ENCODE results near the gene CHGA.

The CHGA gene

GRCh38 chr14:92930737-92931602, 8.0 kb downstream of the CHGA start:
- Histone ChIP-seq H3F3A (ENCODE audit: control insufficient read depth, insufficient read depth) (no peaks in the 10 kb centered on the region), H4K20me1 (ENCODE audit: control insufficient read depth, insufficient read depth, low read depth, low read length) (no peaks in the 10 kb centered on the region), H3K79me2 (ENCODE audit: control insufficient read depth, low read length) (no peaks in the 10 kb centered on the region), H3K4me3 (ENCODE audit: low read length) (no peak overlapping the region), H3K4me2 (ENCODE audit: low read length) (no peak overlapping the region), H3K27me3 (ENCODE audit: control insufficient read depth, low read length) (0 out of 2 replicates have a peak, but pooled peaks cover 3% of the 10 kb centered on the region), H3K27ac (ENCODE audit: low read depth, low read length) (no peak overlapping the region), H3K36me3 (ENCODE audit: control insufficient read depth, low read length) (no peaks in the 10 kb centered on the region), H3K9me2 (replicated peaks; ENCODE audit: control insufficient read depth, low read length) (no peaks in the 10 kb centered on the region), H3K4me1 (ENCODE audit: control insufficient read depth, low read length) (no peaks in the 10 kb centered on the region), H3K9me3 (ENCODE audit: control insufficient read depth, insufficient read depth, low read length) (no peaks in the 10 kb centered on the region)
- TF ChIP-seq CTCF (IDR thresholded peaks at IDR 0.05; ENCODE audit: low read depth, low read length, poor library complexity, severe bottlenecking): no peak
- no peak for TF ChIP-seq EZH2phosphoT487 (IDR thresholded peaks at IDR 0.05; ENCODE audit: borderline replicate concordance, low read length)

- no peak for TF ChIP-seq CTCF (IDR thresholded peaks at IDR 0.05; ENCODE audit: low read depth, low read length, poor library complexity, severe bottlenecking)
- no peak for TF ChIP-seq EZH2phosphoT487 (IDR thresholded peaks at IDR 0.05; ENCODE audit: borderline replicate concordance, low read length)
- Histone ChIP-seq H3K79me2 (ENCODE audit: control insufficient read depth, low read length) (no peaks in the 10 kb centered on the region), H3K27me3 (ENCODE audit: control insufficient read depth, low read length) (no peaks in the 10 kb centered on the region)
These were observed 8.9 kb downstream of the CHGA start for GRCh38 chr14:92931681-92932447.

GRCh38 chr14:92932448-92933395, 9.8 kb downstream of the CHGA start:
- no peak overlapping the region for H3K27ac ChIP-seq (ENCODE audit: low read depth, low read length)
- H3K36me3 ChIP-seq (ENCODE audit: control insufficient read depth, low read length): no peaks in the 10 kb centered on the region
- H3K4me2 ChIP-seq (ENCODE audit: low read length): no peak overlapping the region
- H3K4me1 ChIP-seq (ENCODE audit: control insufficient read depth, low read length): no peaks in the 10 kb centered on the region
- H3K9me3 ChIP-seq (ENCODE audit: control insufficient read depth, insufficient read depth, low read length): no peaks in the 10 kb centered on the region
- no peaks in the 10 kb centered on the region for H3K9me2 ChIP-seq (replicated peaks; ENCODE audit: control insufficient read depth, low read length)
- H4K20me1 ChIP-seq (ENCODE audit: control insufficient read depth, insufficient read depth, low read depth, low read length): no peaks in the 10 kb centered on the region
- no peaks in the 10 kb centered on the region for H3K79me2 ChIP-seq (ENCODE audit: control insufficient read depth, low read length)
- H3F3A ChIP-seq (ENCODE audit: control insufficient read depth, insufficient read depth): no peaks in the 10 kb centered on the region
- TF ChIP-seq EZH2phosphoT487 (IDR thresholded peaks at IDR 0.05; ENCODE audit: borderline replicate concordance, low read length) (no peak), CTCF (IDR thresholded peaks at IDR 0.05; ENCODE audit: low read depth, low read length, poor library complexity, severe bottlenecking) (no peak)
- H3K27me3 ChIP-seq (ENCODE audit: control insufficient read depth, low read length): no peaks in the 10 kb centered on the region
- no peak overlapping the region for H3K4me3 ChIP-seq (ENCODE audit: low read length)

More at GRCh38 chr14:92931681-92932447, 8.9 kb downstream of the CHGA start:
- no peaks in the 10 kb centered on the region for H3K36me3 ChIP-seq (ENCODE audit: control insufficient read depth, low read length)
- H3F3A ChIP-seq (ENCODE audit: control insufficient read depth, insufficient read depth): no peaks in the 10 kb centered on the region
- H3K27ac ChIP-seq (ENCODE audit: low read depth, low read length): no peak overlapping the region
- H3K9me3 ChIP-seq (ENCODE audit: control insufficient read depth, insufficient read depth, low read length): no peaks in the 10 kb centered on the region
- no peak overlapping the region for H3K4me2 ChIP-seq (ENCODE audit: low read length)
- no peak overlapping the region for H3K4me3 ChIP-seq (ENCODE audit: low read length)
- H4K20me1 ChIP-seq (ENCODE audit: control insufficient read depth, insufficient read depth, low read depth, low read length): no peaks in the 10 kb centered on the region
- H3K9me2 ChIP-seq (replicated peaks; ENCODE audit: control insufficient read depth, low read length): no peaks in the 10 kb centered on the region
- no peaks in the 10 kb centered on the region for H3K4me1 ChIP-seq (ENCODE audit: control insufficient read depth, low read length)

Data from DOHH2 (cell line).